ENCODE measurements around the gene LAMA3. TPM values are rescaled to one million over a fixed set of nuclear protein-coding genes. Genes with fewer than 3 reads are reported as not detected.

LAMA3 gene
- total and polyA plus RNA-seq, 2 of the 13 experiments (the other 11 are each of a cell fraction or from before 2014, with no cell fraction given) = 0.45 to 2.2 TPM

DNA sequence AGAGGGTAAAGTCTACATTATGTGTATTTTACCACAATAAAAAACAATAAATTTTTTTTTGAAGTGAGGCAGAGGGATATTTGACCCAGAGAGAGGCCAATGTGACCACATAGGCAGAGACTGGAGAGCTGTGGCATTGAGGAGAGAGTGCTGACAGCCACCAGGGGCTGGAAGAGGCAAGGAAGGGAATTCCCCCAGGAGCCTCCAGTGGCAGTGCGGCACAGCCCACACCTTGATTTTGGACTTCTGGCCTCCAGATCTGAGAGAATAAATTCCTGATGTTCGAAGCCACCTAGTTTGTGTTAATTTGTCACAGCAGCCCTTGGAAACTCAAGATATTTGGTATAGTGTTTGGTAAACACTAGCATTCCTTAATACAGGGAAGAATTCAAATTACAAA is 49.2 kb upstream of the LAMA3 start:
- FAIRE-seq = no peak
- no TSS peak for BruUV-seq (replicated peaks)
- intact Hi-C loops (cut with micrococcal nuclease; ENCODE audit: unreplicated experiment) (loop anchor here (5.0 kb wide), 1 partner anchor 62 kb away; no protein-coding TSS in a partner anchor), in situ Hi-C loops (cut with HindIII; ENCODE audit: extremely low pct_ligation_motif_present, low pct_unique_long_range_greater_than_20kb) (no loop called here)
- H3K79me2 ChIP-seq (ENCODE audit: insufficient read depth, low read length) = no peaks in the 10 kb centered on the region
- no peak overlapping the region for H3K4me3 ChIP-seq (replicated peaks in 1 of 3; ENCODE audit: insufficient read depth in 1 of 3, low read depth in 2 of 3, low read length in 3 of 3)
- WGBS (ENCODE audit: low lambda C conversion rate) = no CpG with 5 or more reads among the region's 2 CpGs
- no peaks in the 10 kb centered on the region for H3K36me3 ChIP-seq (replicated peaks in 1 of 2; ENCODE audit: control insufficient read depth in 1 of 2, insufficient read depth in 2 of 2, low read length in 2 of 2)
- no peaks in the 10 kb centered on the region for H4K20me1 ChIP-seq (ENCODE audit: insufficient read depth, low read length)
- TF ChIP-seq SOX6 (IDR thresholded peaks at IDR 0.05) (no peak), SOX6 (CRISPR knock-in tag; IDR thresholded peaks at IDR 0.05) (no peak), SMC3 (IDR thresholded peaks at IDR 0.05; ENCODE audit: low read length) (0 out of 2 replicates have a peak, but pooled peaks have one; percentile 21), STAG1 (CRISPR knock-in tag; IDR thresholded peaks at IDR 0.05) (peak; percentile 46; the same call in 1 of the 2 replicates), XRCC5 (optimal IDR thresholded peaks at IDR 0.05; ENCODE audit: low read length) (peak; percentile 38)
- TF ChIP-seq, protein P1, sequence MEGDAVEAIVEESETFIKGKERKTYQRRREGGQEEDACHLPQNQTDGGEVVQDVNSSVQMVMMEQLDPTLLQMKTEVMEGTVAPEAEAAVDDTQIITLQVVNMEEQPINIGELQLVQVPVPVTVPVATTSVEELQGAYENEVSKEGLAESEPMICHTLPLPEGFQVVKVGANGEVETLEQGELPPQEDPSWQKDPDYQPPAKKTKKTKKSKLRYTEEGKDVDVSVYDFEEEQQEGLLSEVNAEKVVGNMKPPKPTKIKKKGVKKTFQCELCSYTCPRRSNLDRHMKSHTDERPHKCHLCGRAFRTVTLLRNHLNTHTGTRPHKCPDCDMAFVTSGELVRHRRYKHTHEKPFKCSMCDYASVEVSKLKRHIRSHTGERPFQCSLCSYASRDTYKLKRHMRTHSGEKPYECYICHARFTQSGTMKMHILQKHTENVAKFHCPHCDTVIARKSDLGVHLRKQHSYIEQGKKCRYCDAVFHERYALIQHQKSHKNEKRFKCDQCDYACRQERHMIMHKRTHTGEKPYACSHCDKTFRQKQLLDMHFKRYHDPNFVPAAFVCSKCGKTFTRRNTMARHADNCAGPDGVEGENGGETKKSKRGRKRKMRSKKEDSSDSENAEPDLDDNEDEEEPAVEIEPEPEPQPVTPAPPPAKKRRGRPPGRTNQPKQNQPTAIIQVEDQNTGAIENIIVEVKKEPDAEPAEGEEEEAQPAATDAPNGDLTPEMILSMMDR (CRISPR knock-in tag; IDR thresholded peaks at IDR 0.05) = peak; percentile 47
- peaks cover 19% of the 10 kb centered on the region for H3K4me1 ChIP-seq (ENCODE audit: insufficient read depth, low read length)
- peak; percentile 96 for ATAC-seq
- no peak overlapping the region for H3K4me2 ChIP-seq (ENCODE audit: low read depth, low read length)
- peak; percentile 22 for DNase-seq (ENCODE audit: low spot score)
- CTCF ChIA-PET (ENCODE audit: low intra/inter-chr PET ratio, low total read pairs) = interaction anchor here (1.5 kb wide), 1 partner anchor 10 kb away, joined by 3 read pairs; no protein-coding TSS in a partner anchor
- H3K27ac ChIP-seq (ENCODE audit: extremely low read length, insufficient read depth, low read length) = no peak overlapping the region
- POLR2A ChIA-PET = no interaction called here
- peaks cover 0 to 7% of the 10 kb centered on the region in 2 experiments; a peak in 1 of 5 replicates for H3K27me3 ChIP-seq (ENCODE audit: control insufficient read depth in 1 of 2, insufficient read depth in 2 of 2, low read length in 2 of 2)
- H2AFZ ChIP-seq (ENCODE audit: low read length) = no peak overlapping the region
- no peaks in the 10 kb centered on the region for H3K9me3 ChIP-seq (ENCODE audit: low read length)
- no peak overlapping the region for H3K9ac ChIP-seq (ENCODE audit: insufficient read depth, low read depth, low read length)

DNA sequence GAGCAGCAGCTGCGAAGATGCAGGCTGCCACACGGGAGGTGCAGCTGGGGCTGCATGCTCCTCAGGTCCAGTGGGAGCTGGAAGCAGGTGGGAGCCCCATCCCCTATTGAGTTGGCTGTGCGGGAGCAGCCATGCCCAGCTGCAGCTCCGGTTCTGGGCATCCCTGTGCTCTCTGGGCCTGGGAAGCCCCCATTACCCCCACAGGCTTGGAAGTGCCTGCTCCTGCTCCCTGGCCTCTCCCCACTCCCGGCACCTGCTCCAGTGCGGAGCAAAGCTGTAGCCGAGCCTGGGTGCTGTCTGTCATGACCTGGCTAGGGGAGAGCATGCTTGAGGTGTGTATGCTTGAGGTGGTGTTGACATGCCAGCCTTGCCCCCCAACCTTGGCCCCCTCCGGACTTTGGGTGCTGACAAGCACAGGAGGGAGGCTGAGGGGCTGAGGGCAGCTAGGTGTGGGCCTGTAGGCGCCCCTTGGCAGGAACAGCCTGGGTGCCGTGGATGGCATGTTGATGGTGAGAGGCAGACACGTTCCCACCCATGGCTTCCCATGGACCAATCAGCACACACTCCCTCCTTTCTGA is 48.0 kb upstream of the LAMA3 start:
- ATAC-seq (no peak), FAIRE-seq (no peak), DNase-seq (ENCODE audit: low spot score) (no peak)
- peaks cover 8% of the 10 kb centered on the region for H3K4me1 ChIP-seq (ENCODE audit: insufficient read depth, low read length)
- no peaks in the 10 kb centered on the region for H3K79me2 ChIP-seq (ENCODE audit: insufficient read depth, low read length)
- no peak overlapping the region for H3K4me2 ChIP-seq (ENCODE audit: low read depth, low read length)
- in situ Hi-C loops (cut with HindIII; ENCODE audit: extremely low pct_ligation_motif_present, low pct_unique_long_range_greater_than_20kb) = no loop called here
- POLR2A ChIA-PET = interaction anchor here (0.8 kb wide), 1 partner anchor 23 kb away, joined by 3 read pairs; no protein-coding TSS in a partner anchor
- H2AFZ ChIP-seq (ENCODE audit: low read length) = no peak overlapping the region
- H3K27me3 ChIP-seq (ENCODE audit: control insufficient read depth in 1 of 2, insufficient read depth in 2 of 2, low read length in 2 of 2) = peaks cover 0 to 9% of the 10 kb centered on the region in 2 experiments; a peak in 2 of 5 replicates
- no TSS peak for BruUV-seq (replicated peaks)
- WGBS (ENCODE audit: low lambda C conversion rate) = 17% methylated on average over 1 of the region's 11 CpGs
- no peak overlapping the region for H3K9ac ChIP-seq (ENCODE audit: insufficient read depth, low read depth, low read length)
- no peak overlapping the region for H3K4me3 ChIP-seq (replicated peaks in 1 of 3; ENCODE audit: insufficient read depth in 1 of 3, low read depth in 2 of 3, low read length in 3 of 3)
- CTCF ChIA-PET (ENCODE audit: low intra/inter-chr PET ratio, low total read pairs) = no interaction called here
- no peak overlapping the region for H3K27ac ChIP-seq (ENCODE audit: extremely low read length, insufficient read depth, low read length)
- no peaks in the 10 kb centered on the region for H4K20me1 ChIP-seq (ENCODE audit: insufficient read depth, low read length)
- H3K36me3 ChIP-seq (replicated peaks in 1 of 2; ENCODE audit: control insufficient read depth in 1 of 2, insufficient read depth in 2 of 2, low read length in 2 of 2) = no peaks in the 10 kb centered on the region
- intact Hi-C loops (cut with micrococcal nuclease; ENCODE audit: unreplicated experiment) = loop anchor here (5.0 kb wide), 1 partner anchor 61 kb away; no protein-coding TSS in a partner anchor
- H3K9me3 ChIP-seq (ENCODE audit: low read length) = no peaks in the 10 kb centered on the region
- no peak for TF ChIP-seq SOX6 (IDR thresholded peaks at IDR 0.05)
- TF ChIP-seq SOX6 (CRISPR knock-in tag; IDR thresholded peaks at IDR 0.05) = no peak
- TF ChIP-seq, protein P2, sequence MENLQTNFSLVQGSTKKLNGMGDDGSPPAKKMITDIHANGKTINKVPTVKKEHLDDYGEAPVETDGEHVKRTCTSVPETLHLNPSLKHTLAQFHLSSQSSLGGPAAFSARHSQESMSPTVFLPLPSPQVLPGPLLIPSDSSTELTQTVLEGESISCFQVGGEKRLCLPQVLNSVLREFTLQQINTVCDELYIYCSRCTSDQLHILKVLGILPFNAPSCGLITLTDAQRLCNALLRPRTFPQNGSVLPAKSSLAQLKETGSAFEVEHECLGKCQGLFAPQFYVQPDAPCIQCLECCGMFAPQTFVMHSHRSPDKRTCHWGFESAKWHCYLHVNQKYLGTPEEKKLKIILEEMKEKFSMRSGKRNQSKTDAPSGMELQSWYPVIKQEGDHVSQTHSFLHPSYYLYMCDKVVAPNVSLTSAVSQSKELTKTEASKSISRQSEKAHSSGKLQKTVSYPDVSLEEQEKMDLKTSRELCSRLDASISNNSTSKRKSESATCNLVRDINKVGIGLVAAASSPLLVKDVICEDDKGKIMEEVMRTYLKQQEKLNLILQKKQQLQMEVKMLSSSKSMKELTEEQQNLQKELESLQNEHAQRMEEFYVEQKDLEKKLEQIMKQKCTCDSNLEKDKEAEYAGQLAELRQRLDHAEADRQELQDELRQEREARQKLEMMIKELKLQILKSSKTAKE (CRISPR knock-in tag; IDR thresholded peaks at IDR 0.05; ENCODE audit: borderline replicate concordance) = no peak
- TF ChIP-seq BHLHE40 (IDR thresholded peaks at IDR 0.05; ENCODE audit: low read length) = no peak
- no peak for TF ChIP-seq ZNF230 (CRISPR knock-in tag; IDR thresholded peaks at IDR 0.05)
- TF ChIP-seq ZKSCAN8 (CRISPR knock-in tag; IDR thresholded peaks at IDR 0.05; ENCODE audit: borderline replicate concordance) = no peak
- TF ChIP-seq, protein P3, sequence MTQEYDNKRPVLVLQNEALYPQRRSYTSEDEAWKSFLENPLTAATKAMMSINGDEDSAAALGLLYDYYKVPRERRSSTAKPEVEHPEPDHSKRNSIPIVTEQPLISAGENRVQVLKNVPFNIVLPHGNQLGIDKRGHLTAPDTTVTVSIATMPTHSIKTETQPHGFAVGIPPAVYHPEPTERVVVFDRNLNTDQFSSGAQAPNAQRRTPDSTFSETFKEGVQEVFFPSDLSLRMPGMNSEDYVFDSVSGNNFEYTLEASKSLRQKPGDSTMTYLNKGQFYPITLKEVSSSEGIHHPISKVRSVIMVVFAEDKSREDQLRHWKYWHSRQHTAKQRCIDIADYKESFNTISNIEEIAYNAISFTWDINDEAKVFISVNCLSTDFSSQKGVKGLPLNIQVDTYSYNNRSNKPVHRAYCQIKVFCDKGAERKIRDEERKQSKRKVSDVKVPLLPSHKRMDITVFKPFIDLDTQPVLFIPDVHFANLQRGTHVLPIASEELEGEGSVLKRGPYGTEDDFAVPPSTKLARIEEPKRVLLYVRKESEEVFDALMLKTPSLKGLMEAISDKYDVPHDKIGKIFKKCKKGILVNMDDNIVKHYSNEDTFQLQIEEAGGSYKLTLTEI (CRISPR knock-in tag; conservative IDR thresholded peaks at IDR 0.05) = no peak
- TF ChIP-seq ZNF282 (IDR thresholded peaks at IDR 0.05; ENCODE audit: partially characterized antibody) = no peak
- no peak for TF ChIP-seq ZNF121 (CRISPR knock-in tag; IDR thresholded peaks at IDR 0.05)
